HG03575 (cell line): ENCODE measurements around the gene ST7.
A peak's percentile ranks its signal among the peaks of the same experiment; 100 is the strongest.
"Not testable (repeated sequence)": the region's sequence is repeated elsewhere in the genome, so short reads cannot be mapped to it uniquely, and the experiment has no call there.

Experiments used
- ATAC-seq: cut with Tn5 transposase; IDR thresholded peaks from one replicate; pipeline ENCODE4 v1.9.1; 2021; ENCODE audit not compliant: unreplicated experiment, insufficient number of reproducible peaks, low FRiP score; ENCODE audit errors: extremely low read depth

ST7 gene, protein sequence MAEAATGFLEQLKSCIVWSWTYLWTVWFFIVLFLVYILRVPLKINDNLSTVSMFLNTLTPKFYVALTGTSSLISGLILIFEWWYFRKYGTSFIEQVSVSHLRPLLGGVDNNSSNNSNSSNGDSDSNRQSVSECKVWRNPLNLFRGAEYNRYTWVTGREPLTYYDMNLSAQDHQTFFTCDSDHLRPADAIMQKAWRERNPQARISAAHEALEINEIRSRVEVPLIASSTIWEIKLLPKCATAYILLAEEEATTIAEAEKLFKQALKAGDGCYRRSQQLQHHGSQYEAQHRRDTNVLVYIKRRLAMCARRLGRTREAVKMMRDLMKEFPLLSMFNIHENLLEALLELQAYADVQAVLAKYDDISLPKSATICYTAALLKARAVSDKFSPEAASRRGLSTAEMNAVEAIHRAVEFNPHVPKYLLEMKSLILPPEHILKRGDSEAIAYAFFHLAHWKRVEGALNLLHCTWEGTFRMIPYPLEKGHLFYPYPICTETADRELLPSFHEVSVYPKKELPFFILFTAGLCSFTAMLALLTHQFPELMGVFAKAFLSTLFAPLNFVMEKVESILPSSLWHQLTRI

GRCh38 chr7:116953372-116953905 lies at the start of gene ST7:
ST7 (plus strand) TSS chr7:116953501; CDS start chr7:116953541, 40 bp downstream.
- no peak for ATAC-seq

DNA sequence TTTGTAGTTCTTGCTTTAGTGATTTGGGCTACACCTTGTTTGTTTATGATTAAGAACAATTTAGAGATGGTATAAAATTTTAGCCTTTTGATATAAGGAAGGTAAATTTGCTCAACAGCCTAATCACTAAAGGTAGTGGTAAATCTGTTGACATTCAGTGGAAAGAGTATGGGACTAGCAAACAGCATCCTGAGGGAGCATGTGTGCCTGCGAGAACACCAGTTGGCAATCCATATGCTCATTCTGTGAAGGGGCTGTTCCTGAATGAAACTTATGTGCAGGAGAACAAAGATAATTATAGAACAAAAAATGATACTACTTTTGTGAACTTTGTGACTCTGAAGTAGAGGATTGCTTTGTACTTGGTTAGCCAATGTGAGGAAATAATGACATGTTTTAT lies 46.9 kb upstream of the ST7 start:
- no peak for ATAC-seq

DNA sequence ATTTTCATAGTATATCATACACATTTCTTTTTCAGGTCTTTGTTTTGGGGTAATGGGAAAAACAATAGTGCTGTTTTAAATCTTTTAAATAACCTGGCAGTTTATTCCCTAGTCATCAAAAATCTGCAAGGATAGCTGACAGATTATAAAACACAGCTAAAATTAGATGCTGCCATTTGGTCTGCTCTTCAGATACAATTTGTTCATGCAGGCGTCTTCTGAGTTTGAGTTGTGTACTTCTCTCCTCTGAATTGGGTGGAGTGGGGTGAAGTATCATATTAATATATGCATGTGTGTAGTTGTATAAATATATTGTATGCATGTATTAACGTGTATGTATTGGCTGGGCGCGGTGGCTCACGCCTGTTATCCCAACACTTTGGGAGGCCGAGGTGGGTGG lies 42.9 kb upstream of the ST7 start:
- no peak for ATAC-seq

DNA sequence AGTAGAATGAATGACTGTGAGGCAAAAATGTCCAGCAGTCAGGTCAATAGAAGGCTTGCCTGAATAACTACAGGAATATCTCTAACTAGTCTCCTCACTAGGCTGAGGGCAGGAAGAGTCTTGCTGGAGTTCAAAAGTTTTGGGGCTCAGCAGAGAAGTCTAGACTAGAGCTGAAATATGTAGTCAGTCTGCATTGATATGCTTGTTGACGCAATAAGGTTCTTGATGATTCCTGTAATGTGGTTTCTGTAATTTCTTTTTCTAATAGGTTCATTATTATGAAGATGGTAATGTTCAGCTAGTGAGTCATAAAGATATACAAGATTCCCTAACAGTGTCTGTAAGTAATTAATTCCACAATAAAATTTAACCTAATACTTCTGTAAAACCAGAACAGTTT lies 41.5 kb upstream of the ST7 start:
- ATAC-seq = no peak

DNA sequence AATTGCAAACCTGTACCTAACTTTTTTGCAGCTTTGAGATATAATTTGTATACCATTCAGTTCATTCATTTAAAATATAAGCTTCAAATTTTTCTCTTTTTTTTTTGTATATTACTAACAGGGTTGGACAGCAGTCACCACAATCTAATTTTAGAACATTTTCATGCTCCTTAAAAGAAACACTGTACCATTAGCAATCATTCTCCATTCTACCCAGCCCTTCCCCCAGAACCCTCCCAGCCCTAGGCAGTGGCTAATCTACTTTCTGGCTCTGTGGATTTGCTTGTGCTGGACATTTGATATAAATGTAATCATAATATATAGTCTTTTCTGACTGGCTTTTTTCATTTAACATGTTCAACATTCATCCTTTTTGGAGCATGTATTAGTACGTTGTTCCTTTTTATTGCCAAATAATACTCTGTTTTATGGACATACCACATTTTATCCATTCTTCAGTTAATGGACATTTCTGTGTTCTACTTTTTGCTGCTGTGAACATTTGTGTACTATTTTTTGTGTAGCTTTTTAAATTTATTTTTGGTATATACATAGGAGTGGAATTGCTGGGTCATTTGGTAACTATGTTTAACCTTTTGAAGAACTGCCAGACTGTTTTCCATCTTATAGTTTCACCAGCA lies 40.9 kb upstream of the ST7 start:
- ATAC-seq = no peak

- no peak for ATAC-seq
Measured at GRCh38 chr7:116918704-116919103, 34.6 kb upstream of the ST7 start.

DNA sequence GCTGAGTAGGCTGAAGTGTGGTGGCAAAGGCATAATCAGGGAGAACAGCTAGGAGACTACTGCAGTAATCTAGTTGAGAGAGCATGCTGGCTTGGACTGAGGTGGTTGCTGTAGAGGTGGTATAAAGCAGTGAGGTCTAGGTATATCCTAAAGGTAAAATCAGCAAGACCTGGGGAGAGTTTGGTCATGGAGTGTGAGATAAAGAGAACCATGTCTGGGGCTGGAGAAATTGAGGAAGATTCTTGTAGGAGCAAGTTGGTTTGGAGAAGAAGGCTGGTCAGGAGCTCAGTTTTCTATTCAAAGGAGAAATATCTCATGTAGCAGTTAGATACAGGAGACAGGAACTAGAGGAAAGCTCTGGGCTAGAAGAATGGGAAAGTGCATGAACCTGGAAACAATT lies 32.9 kb upstream of the ST7 start:
- ATAC-seq = no peak

- no peak for ATAC-seq
Measured at GRCh38 chr7:116922545-116922944, 30.8 kb upstream of the ST7 start.

DNA sequence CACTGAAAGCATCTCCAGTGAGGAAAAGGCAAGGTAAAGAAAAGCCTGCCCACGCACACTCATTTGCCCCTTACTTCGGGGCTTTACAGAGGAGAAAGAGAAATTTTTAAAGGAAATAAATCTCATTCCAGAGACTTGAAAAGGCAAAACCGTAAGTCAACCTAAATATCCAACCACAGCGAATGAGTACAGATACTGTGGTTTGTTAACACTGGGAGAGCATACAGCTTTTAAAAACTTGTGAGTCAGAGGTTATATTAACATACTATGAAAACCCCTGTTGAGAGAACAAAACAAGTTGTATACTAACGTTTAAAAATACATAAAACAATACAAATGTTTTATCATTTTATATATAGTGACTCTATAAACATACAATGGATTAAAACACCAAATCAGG lies 28.6 kb upstream of the ST7 start:
- ATAC-seq = no peak

- no peak for ATAC-seq
Measured at GRCh38 chr7:116929021-116929420, 24.3 kb upstream of the ST7 start.

- peak; percentile 79 for ATAC-seq
Measured at GRCh38 chr7:116929914-116930913, 23.1 kb upstream of the ST7 start.

GRCh38 chr7:116932566-116932965 lies 20.7 kb upstream of the ST7 start:
- no peak for ATAC-seq

- ATAC-seq = no peak
Measured at GRCh38 chr7:116933465-116933864, 19.8 kb upstream of the ST7 start.

- ATAC-seq = no peak
Measured at GRCh38 chr7:116934580-116934979, 18.7 kb upstream of the ST7 start.

DNA sequence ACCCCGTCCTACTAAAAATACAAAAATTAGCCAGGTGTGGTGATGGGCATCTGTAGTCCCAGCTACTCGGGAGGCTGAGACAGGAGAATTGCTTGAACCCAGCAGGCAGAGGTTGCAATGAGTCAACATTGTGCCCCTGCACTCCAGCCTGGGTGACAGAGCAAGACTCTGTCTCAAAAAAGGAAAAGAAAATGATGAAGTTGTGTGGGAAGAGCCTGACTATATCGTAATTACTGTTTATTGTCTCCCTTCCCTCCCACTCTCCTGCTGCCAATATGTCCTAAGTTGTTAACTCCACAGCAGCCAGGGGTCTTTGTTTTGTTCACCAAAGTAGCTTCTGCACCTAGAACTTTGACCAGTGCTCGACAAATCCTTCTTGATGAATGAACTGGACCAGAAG lies 16.5 kb upstream of the ST7 start:
- not testable (repeated sequence) for ATAC-seq

DNA sequence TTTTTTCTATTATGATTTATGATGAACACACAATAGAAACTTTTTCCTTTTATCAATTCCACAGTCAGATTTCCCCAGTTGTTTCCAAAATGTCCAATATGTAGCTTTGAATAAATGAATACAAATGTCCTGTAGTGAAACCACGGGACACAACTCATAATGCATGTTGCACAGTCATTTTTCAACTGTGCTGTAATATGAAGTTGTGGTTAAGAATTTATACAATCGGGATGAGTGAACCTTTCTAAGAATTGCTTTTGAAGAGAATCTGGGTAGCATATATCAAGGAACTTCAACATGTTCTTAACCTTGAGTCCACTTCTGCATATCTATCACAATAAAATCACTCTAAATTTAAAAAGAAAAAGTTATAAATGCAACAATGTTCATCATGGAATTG lies 14.6 kb upstream of the ST7 start:
- ATAC-seq = no peak

DNA sequence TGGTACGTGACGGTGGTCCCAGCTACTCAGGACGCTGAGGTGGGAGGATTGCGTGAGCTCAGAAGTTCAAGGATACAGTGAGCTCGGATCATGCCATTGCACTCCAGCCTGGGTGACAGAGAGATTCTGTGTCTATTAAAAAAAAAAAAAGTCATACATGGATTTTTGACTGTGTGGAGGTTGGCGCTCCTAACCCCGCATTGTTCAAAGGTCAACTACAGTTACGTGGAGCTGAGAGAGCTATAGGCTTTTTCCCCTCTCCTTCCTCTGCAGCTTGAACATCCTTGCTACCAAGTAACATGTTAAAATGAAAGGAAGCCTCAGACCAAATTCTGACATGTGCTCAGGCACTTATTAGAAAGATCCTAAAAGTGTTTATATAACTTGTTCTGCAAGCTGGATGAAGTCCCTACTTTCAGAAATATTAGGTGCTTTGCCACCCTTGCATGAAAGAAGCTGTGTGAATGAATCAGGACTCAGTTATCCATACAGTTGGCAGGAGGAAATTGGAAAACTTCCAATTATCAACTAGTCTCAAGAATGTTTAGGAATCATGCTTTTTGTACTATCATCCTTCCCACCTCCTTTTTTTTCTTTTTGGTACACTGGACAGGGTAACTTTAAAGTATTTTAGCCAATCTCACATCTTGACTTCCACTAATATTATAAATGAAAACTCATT lies 12.5 kb upstream of the ST7 start:
- no peak for ATAC-seq

- ATAC-seq = no peak
Measured at GRCh38 chr7:116942504-116942903, 10.8 kb upstream of the ST7 start.
